SU-DHL-6 (cell line): ENCODE measurements around the gene AVPR2.

ENCODE experiments used
- CTCF ChIP-seq: fragments of 200-600 bp; sonication (generic); IDR thresholded peaks from one replicate; pipeline ENCODE4 v1.5.1; 2017; ENCODE audit warnings: antibody characterized with exemption, mild to moderate bottlenecking, low read length, moderate library complexity; ENCODE audit not compliant: insufficient read depth, poor library complexity, severe bottlenecking
- EZH2phosphoT487 ChIP-seq: fragments of 200-600 bp; sonication (generic), shearing (Covaris generic); conservative IDR thresholded peaks from 2 replicates; pipeline ENCODE4 v1.6.1; 2018; ENCODE audit warnings: mild to moderate bottlenecking, antibody characterized with exemption, low read length, moderate library complexity, mixed read lengths

GRCh38 chrX:153875391-153876111, 28.9 kb upstream of the AVPR2 start:
- TF ChIP-seq CTCF (no peak), EZH2phosphoT487 (no peak)
